ENCODE data around the gene INHBB. TPM values are rescaled to one million over a fixed set of nuclear protein-coding genes. Genes with fewer than 3 reads are reported as not detected.

Gene INHBB
- total and polyA plus RNA-seq, 9 of the 15 experiments (the other 6 are each of a cell fraction or from before 2014, with no cell fraction given), result not detected

DNA sequence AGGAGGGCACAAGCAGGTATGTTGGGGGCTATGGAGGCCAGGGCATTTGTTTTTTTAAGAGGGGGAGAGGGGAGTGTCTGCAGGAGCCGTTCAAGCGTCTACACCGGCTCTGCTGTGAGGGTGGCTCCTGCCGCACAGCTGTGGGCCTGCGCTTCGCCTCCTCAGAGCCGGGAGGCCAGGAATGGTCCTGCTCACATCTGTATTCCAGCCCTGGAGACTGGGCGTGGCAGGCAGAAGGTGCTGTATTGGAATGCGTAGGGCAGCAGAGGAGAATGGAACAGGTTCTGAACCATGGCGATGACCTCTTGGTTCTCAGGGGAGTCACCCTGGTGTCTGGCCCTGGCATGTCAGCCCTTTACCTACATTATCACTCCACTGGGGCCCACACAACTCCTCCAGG is 26.8 kb upstream of the INHBB start:
- no peak overlapping the region for H3K4me2 ChIP-seq (ENCODE audit: insufficient read depth, low read length)
- ChIA-PET CTCF (ENCODE audit: low intra/inter-chr PET ratio) (no interaction called here), POLR2A (interaction anchor here (0.6 kb wide), 1 partner anchor 350 kb away, joined by 3 read pairs; no protein-coding TSS in a partner anchor)
- H3K36me3 ChIP-seq (ENCODE audit: control insufficient read depth, insufficient read depth, low read length), result no peaks in the 10 kb centered on the region
- no peak overlapping the region for H2AFZ ChIP-seq (ENCODE audit: low read depth, low read length)
- H3K9ac ChIP-seq (ENCODE audit: insufficient read depth in 1 of 2, low read depth in 2 of 2, low read length in 2 of 2), result no peak overlapping the region
- no TSS peak for BruUV-seq (replicated peaks)
- FAIRE-seq (no peak), ATAC-seq (no peak), DNase-seq (ENCODE audit: extremely low read depth in 1 of 4, low spot score in 3 of 4) (no peak)
- peaks cover 6 to 10% of the 10 kb centered on the region in 2 experiments; a peak in 4 of 5 replicates for H3K4me1 ChIP-seq (replicated peaks in 1 of 2; ENCODE audit: control insufficient read depth in 2 of 2, insufficient read depth in 2 of 2, low read length in 2 of 2)
- H3K9me1 ChIP-seq (ENCODE audit: control insufficient read depth, insufficient read depth, low read length), result no peaks in the 10 kb centered on the region
- no peak overlapping the region for H3K27ac ChIP-seq (ENCODE audit: extremely low read depth, low read depth, low read length)
- no peak overlapping the region for H3K4me3 ChIP-seq
- WGBS (ENCODE audit: insufficient coverage, low coverage, missing lambda C conversion rate), result 9% methylated on average over 6 of the region's 10 CpGs
- H3K27me3 ChIP-seq (ENCODE audit: control insufficient read depth in 2 of 2, insufficient read depth in 2 of 2, low read length in 2 of 2), result peaks cover 49 to 82% of the 10 kb centered on the region in 2 experiments
- in situ Hi-C loops (cut with MboI), result loop anchor here (10.0 kb wide), 1 partner anchor 204 kb away; no protein-coding TSS in a partner anchor
- peaks cover 19% of the 10 kb centered on the region for H4K20me1 ChIP-seq (replicated peaks; ENCODE audit: control insufficient read depth, insufficient read depth, low read length)
- H3K9me3 ChIP-seq (replicated peaks; ENCODE audit: control insufficient read depth, insufficient read depth, low read depth, low read length), result no peaks in the 10 kb centered on the region
- no peaks in the 10 kb centered on the region for H3K79me2 ChIP-seq (ENCODE audit: control insufficient read depth, insufficient read depth, low read length)
- intact Hi-C loops (cut with micrococcal nuclease), result loop anchor here (10.0 kb wide), 2 partner anchors 304 to 356 kb away; partner anchors contain the start of gene EPB41L5
- TF ChIP-seq, protein P1, sequence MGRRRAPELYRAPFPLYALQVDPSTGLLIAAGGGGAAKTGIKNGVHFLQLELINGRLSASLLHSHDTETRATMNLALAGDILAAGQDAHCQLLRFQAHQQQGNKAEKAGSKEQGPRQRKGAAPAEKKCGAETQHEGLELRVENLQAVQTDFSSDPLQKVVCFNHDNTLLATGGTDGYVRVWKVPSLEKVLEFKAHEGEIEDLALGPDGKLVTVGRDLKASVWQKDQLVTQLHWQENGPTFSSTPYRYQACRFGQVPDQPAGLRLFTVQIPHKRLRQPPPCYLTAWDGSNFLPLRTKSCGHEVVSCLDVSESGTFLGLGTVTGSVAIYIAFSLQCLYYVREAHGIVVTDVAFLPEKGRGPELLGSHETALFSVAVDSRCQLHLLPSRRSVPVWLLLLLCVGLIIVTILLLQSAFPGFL (CRISPR knock-in tag; IDR thresholded peaks at IDR 0.05), result no peak
- TF ChIP-seq EP400 (IDR thresholded peaks at IDR 0.05) (no peak), CREBBP (IDR thresholded peaks at IDR 0.05; ENCODE audit: low read depth, low read length) (no peak), ZNF23 (CRISPR knock-in tag; IDR thresholded peaks at IDR 0.05) (no peak), ZNF668 (CRISPR knock-in tag; IDR thresholded peaks at IDR 0.05) (no peak), SRSF9 (IDR thresholded peaks at IDR 0.05; ENCODE audit: borderline replicate concordance, low read depth, low read length) (no peak), ZNF3 (CRISPR knock-in tag; IDR thresholded peaks at IDR 0.05) (no peak), EWSR1 (IDR thresholded peaks at IDR 0.05; ENCODE audit: borderline replicate concordance, low read depth, partially characterized antibody) (no peak)
- TF ChIP-seq, protein P2, sequence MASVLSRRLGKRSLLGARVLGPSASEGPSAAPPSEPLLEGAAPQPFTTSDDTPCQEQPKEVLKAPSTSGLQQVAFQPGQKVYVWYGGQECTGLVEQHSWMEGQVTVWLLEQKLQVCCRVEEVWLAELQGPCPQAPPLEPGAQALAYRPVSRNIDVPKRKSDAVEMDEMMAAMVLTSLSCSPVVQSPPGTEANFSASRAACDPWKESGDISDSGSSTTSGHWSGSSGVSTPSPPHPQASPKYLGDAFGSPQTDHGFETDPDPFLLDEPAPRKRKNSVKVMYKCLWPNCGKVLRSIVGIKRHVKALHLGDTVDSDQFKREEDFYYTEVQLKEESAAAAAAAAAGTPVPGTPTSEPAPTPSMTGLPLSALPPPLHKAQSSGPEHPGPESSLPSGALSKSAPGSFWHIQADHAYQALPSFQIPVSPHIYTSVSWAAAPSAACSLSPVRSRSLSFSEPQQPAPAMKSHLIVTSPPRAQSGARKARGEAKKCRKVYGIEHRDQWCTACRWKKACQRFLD (CRISPR knock-in tag; IDR thresholded peaks at IDR 0.05), result no peak
- TF ChIP-seq, protein P3, sequence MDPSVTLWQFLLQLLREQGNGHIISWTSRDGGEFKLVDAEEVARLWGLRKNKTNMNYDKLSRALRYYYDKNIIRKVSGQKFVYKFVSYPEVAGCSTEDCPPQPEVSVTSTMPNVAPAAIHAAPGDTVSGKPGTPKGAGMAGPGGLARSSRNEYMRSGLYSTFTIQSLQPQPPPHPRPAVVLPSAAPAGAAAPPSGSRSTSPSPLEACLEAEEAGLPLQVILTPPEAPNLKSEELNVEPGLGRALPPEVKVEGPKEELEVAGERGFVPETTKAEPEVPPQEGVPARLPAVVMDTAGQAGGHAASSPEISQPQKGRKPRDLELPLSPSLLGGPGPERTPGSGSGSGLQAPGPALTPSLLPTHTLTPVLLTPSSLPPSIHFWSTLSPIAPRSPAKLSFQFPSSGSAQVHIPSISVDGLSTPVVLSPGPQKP (CRISPR knock-in tag; IDR thresholded peaks at IDR 0.05), result no peak
- TF ChIP-seq, protein P4, sequence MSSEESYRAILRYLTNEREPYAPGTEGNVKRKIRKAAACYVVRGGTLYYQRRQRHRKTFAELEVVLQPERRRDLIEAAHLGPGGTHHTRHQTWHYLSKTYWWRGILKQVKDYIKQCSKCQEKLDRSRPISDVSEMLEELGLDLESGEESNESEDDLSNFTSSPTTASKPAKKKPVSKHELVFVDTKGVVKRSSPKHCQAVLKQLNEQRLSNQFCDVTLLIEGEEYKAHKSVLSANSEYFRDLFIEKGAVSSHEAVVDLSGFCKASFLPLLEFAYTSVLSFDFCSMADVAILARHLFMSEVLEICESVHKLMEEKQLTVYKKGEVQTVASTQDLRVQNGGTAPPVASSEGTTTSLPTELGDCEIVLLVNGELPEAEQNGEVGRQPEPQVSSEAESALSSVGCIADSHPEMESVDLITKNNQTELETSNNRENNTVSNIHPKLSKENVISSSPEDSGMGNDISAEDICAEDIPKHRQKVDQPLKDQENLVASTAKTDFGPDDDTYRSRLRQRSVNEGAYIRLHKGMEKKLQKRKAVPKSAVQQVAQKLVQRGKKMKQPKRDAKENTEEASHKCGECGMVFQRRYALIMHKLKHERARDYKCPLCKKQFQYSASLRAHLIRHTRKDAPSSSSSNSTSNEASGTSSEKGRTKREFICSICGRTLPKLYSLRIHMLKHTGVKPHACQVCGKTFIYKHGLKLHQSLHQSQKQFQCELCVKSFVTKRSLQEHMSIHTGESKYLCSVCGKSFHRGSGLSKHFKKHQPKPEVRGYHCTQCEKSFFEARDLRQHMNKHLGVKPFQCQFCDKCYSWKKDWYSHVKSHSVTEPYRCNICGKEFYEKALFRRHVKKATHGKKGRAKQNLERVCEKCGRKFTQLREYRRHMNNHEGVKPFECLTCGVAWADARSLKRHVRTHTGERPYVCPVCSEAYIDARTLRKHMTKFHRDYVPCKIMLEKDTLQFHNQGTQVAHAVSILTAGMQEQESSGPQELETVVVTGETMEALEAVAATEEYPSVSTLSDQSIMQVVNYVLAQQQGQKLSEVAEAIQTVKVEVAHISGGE (CRISPR knock-in tag; IDR thresholded peaks at IDR 0.05), result no peak
- TF ChIP-seq, protein P5, sequence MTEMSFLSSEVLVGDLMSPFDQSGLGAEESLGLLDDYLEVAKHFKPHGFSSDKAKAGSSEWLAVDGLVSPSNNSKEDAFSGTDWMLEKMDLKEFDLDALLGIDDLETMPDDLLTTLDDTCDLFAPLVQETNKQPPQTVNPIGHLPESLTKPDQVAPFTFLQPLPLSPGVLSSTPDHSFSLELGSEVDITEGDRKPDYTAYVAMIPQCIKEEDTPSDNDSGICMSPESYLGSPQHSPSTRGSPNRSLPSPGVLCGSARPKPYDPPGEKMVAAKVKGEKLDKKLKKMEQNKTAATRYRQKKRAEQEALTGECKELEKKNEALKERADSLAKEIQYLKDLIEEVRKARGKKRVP (CRISPR knock-in tag; IDR thresholded peaks at IDR 0.05), result no peak

All from K562 (cell line).